Brain microvascular endothelial cell (primary cell): Measurements from ENCODE around the gene VAV1.
"Not testable (repeated sequence)": the region's sequence is repeated elsewhere in the genome, so short reads cannot be mapped to it uniquely, and the experiment has no call there.

Experiments used
- DNase-seq: peaks from one replicate; pipeline ENCODE4 v3.0.0-alpha.2; 2020
- H3K27ac ChIP-seq: fragments of 250-450 bp; sonication (Bioruptor Pico); 2 replicates; pipeline ENCODE4 v1.5.1; 2020; ENCODE audit warnings: mild to moderate bottlenecking, moderate library complexity
- H3K27me3 ChIP-seq: fragments of 250-450 bp; sonication (Bioruptor Pico); replicated peaks from 2 replicates; pipeline ENCODE4 v1.5.1; 2020; ENCODE audit warnings: mild to moderate bottlenecking
- H3K36me3 ChIP-seq: fragments of 250-450 bp; sonication (Bioruptor Pico); replicated peaks from 2 replicates; pipeline ENCODE4 v1.5.1; 2020; ENCODE audit warnings: mild to moderate bottlenecking
- H3K4me3 ChIP-seq: 2 replicates; pipeline ENCODE4 v1.5.1; 2011; ENCODE audit warnings: low read depth, mild to moderate bottlenecking, control low read depth, low read length, moderate library complexity
- in situ Hi-C: cut with HindIII; loops from 2 replicates; pipeline ENCODE4 v1.10.0; 2017; ENCODE audit warnings: low sequenced_read_pairs, low pct_ligation_motif_present
- TF ChIP-seq, protein P1 (sequence below): IDR thresholded peaks from 2 replicates; pipeline ENCODE4 v1.5.1; 2011; ENCODE audit warnings: low read depth, mild to moderate bottlenecking, moderate library complexity, low read length, control low read depth, inconsistent platforms; ENCODE audit errors: missing control alignments

Gene VAV1

DNA sequence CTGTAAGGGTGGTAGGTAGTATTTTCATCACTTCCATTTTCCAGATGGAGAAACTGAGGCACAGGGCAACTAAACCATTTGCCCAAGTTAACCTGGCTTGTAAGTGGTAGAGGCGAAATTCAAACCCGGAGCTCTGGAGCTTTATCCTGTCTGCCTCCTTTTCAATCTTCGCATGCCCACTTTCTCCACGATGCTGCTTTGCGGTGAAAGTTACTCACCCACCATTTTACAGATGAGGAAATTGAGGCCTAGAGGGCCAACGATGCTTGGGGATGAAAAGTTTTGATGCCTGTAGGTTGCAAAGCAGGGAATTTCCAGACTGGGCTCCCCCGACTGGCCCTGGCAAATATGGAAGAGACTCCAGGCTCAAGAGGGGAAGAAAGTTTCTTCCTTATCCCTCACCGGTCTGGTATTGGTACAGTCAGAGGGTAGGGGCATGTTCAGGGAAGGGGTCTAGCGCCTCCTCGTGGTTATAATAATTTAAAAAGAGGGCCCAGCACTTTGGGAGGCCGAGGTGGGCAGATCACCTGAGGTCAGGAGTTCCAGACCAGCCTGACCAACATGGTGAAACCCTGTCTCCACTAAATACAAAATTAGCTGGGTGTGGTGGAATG is 3.4 kb upstream of the VAV1 start:
- in situ Hi-C loops = no loop called here
- no peak overlapping the region for H3K4me3 ChIP-seq
- TF ChIP-seq, protein P1, sequence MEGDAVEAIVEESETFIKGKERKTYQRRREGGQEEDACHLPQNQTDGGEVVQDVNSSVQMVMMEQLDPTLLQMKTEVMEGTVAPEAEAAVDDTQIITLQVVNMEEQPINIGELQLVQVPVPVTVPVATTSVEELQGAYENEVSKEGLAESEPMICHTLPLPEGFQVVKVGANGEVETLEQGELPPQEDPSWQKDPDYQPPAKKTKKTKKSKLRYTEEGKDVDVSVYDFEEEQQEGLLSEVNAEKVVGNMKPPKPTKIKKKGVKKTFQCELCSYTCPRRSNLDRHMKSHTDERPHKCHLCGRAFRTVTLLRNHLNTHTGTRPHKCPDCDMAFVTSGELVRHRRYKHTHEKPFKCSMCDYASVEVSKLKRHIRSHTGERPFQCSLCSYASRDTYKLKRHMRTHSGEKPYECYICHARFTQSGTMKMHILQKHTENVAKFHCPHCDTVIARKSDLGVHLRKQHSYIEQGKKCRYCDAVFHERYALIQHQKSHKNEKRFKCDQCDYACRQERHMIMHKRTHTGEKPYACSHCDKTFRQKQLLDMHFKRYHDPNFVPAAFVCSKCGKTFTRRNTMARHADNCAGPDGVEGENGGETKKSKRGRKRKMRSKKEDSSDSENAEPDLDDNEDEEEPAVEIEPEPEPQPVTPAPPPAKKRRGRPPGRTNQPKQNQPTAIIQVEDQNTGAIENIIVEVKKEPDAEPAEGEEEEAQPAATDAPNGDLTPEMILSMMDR = peak; percentile 47
- H3K36me3 ChIP-seq = no peaks in the 10 kb centered on the region
- no peaks in the 10 kb centered on the region for H3K27me3 ChIP-seq
- DNase-seq = no peak
- H3K27ac ChIP-seq = no peak overlapping the region

DNA sequence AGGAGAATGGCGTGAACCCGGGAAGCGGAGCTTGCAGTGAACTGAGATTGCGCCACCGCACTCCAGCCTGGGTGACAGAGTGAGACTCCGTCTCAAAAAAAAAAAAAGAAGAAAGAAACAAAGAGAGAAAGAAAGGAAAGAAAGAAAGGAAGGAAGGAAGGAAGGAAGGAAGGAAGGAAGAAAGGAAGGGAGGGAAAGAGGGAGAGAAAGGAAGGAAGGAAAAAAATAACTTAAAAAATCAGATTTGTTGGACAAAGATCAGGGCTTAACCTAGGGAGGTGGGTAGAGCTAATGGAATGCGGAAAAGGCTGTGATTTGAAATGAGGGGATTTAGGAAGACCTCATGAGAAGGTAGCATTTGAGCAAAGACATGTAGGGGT is 870 bp upstream of the VAV1 start:
- in situ Hi-C loops, H3K27ac ChIP-seq, DNase-seq, H3K27me3 ChIP-seq, H3K36me3 ChIP-seq, H3K4me3 ChIP-seq: not testable (repeated sequence)

DNA sequence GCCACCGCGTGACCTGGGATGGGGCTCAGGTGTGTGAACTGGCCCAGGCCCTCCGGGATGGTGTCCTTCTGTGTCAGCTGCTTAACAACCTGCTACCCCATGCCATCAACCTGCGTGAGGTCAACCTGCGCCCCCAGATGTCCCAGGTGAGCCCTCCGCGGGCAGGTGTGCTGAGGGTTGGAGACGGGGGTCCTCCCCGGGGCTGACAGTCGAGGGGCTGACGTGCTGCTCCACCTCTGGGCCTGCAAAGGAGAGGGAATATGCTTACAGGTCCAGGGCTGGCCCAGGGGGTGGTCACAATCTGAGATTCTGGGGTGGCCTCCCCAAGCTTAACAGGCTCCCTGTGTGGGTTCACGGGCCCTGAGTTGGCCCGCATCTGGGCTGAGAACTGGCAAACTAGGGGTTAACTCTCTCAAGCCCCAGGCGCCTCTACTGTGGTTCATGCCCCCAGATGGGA is 386 bp downstream of the VAV1 start:
- in situ Hi-C loops = no loop called here

DNA sequence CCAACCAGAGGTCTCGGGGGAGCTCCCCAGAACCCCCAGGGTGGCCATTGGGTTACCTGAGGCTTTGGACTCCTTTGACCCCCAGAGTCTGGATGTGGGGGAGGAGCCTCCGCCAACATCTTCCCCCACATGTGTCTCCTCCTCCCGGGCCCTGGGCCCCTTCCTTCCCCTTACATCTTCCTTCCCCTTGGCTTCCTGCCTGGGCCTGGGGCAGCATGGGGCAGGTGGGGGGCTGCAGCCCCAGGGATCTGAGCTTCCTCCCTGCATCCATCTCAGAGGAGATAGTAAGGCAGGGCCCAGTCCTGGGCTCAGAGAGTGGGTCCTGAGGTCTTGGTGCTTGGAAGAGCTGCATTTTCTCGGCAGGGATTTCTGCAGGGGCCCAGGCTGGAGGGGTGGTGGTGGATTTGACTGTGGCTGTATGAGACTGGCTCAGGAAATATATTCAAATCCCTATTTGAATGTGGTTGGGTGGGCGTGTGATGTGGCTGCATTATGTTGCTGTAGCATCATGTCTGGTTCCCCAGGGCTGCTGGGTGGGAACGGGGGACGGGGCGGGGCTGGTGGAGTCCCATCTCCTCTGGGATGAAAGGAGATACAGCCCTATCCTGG is 919 bp downstream of the VAV1 start:
- Histone ChIP-seq H3K27ac (no peak overlapping the region), H3K36me3 (no peaks in the 10 kb centered on the region), H3K4me3 (no peak overlapping the region), H3K27me3 (no peaks in the 10 kb centered on the region)
- no peak for DNase-seq
- TF ChIP-seq, protein P1 = no peak
- in situ Hi-C loops = no loop called here

More for the DNA sequence above, 386 bp downstream of the VAV1 start:
- Histone ChIP-seq H3K27me3 (no peaks in the 10 kb centered on the region), H3K27ac (no peak overlapping the region), H3K36me3 (no peaks in the 10 kb centered on the region), H3K4me3 (no peak overlapping the region)
- DNase-seq = no peak
- TF ChIP-seq, protein P1 = no peak

DNA sequence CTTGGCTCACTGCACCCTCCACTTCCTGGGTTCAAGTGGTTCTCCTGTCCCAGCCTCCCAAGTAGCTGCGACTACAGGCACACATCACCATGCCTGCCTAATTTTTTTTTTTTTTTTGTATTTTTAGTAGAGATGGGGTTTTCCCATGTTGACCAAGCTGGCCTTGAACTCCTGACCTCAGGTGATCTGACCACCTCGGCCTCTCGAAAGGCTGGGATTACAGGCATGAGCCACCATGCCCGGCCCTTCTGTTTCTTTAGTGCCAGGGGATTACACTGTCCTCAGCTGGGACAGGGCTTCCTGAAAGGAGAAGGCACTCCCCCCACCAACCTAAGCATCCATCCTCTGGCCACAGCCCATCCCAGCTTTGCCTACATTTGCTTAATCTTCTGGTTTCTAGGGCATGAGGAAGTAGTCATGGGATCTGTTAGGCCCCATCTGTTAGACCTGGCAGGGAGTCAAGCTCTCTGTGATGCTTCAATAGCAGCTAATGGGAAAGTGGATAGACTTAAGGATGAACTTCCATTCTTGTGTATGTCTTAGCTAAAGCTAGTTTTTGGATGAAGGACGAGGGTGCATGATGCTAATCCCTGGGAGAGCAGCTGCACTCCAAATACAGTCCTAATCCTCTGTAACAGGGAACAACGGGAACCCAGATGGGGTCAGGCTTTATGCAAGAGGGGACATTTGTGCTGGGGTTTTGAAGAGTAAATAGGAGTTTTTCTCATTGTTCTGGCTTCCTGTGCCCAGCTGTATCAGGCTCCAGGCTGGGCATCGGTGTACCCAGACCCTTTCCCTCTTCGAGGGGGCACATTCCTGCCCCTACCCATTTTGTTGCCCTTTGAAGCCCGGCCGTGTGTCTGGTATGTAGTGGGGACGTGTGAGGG is 2.6 kb downstream of the VAV1 start:
- in situ Hi-C loops = no loop called here
- H3K27ac ChIP-seq = no peak overlapping the region
- H3K27me3 ChIP-seq = no peaks in the 10 kb centered on the region

DNA sequence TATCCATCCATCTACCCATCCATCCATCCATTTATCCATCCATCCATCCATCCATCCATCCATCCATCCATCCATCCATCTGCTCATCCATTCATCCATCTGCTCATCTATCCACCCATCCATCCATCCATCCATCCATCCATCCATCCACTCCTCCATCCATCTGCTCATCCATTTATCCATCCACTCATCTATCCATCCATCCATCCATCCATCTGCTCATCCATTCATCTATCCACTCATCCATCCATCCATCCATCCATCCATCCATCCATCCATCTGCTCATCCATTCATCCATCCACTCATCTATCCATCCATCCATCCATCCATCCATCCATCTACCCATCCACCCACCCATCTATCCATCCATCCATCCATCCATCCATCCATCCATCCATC is 3.5 kb downstream of the VAV1 start:
- H3K27me3 ChIP-seq, H3K27ac ChIP-seq, in situ Hi-C loops, H3K4me3 ChIP-seq, DNase-seq, H3K36me3 ChIP-seq: not testable (repeated sequence)

More for the DNA sequence above, 2.6 kb downstream of the VAV1 start:
- Histone ChIP-seq H3K36me3 (no peaks in the 10 kb centered on the region), H3K4me3 (no peak overlapping the region)
- DNase-seq = no peak
- TF ChIP-seq, protein P1 = no peak
